HG02840 (cell line): Measurements from ENCODE around the gene CCDC33.

Source experiments
- ATAC-seq: cut with Tn5 transposase; IDR thresholded peaks from one replicate; pipeline ENCODE4 v1.9.1; 2021; ENCODE audit warnings: mild to moderate bottlenecking, moderate library complexity, moderate number of reproducible peaks; ENCODE audit not compliant: unreplicated experiment, low FRiP score

Gene CCDC33

GRCh38 chr15:74227968-74228722 is 8.0 kb upstream of the CCDC33 start:
- no peak for ATAC-seq

DNA sequence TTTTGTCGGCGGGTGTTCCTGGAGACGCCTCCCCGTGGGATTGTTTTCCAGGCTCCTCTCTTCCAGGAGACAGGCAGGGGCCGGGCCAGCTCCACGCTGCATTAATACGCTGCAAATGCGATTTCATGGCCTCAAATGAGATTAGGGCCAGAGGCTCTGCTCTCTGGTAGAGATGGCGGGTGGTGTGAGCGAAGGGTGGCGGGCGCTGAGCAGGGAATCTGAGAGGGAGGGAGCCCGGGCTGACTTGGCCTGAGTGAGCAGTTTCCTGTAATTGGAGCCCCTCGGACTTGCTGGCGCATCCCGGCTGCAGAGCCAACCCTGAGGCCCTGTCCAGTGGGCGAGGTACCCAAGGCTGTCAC is 7.4 kb upstream of the CCDC33 start:
- no peak for ATAC-seq

- no peak for ATAC-seq
These were observed 6.4 kb upstream of the CCDC33 start for GRCh38 chr15:74229686-74230085.

GRCh38 chr15:74231475-74231874 is 4.7 kb upstream of the CCDC33 start:
- ATAC-seq: no peak

DNA sequence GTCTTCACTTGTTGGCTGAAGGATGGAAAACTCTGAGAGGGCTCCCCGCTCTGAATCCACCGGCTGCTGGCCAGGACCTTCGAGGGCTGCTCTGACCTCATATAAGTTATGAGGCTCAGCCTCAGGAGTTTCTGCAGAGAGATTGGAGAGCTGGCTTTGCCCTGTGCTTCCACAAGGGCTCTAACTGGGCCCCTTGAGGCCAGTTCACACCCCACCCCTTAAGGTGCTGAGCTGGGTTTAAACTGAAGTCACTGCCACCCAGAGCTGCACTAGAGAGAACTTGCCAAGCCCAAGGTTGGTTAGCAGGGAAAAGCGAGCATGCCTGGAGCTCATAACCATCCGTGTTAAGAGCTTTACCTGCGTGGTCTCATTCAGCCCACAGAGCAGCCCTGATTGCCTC is 2.8 kb upstream of the CCDC33 start:
- no peak for ATAC-seq

DNA sequence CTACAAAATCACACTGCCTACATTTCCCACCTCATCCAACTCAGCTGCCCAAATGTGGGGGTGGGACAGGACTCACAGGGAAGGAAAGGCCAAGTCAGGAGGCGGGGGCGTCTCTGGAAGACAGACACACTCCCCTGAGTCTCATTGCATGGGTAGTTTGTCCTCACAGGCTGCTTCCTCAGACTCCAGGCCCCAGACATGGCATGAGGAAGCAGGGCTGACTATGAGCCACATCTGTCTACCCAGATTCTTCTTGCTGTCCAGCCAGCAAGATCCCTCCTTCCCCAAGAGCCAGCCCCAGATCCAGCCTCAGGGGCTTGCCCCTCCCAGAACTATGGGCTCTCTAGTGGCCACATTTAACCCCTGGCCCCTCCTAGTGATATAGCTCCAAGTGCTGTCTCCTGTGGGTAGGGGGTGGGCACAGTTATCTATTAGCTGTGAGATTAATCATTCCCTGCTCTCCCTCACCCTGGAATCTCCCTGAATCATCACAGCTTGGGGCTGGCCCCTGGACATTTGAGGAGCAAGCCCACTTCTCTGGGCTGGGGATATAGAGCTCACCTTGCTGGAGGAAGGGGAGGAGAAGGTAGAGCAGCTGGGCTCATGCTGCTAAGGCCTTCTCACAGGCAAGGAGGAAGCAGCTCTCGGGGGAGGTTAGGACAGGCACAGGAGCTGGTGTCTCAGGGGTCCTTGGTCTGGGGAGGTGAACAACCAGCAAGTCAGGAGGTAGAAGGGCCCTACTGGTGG is 2.1 kb upstream of the CCDC33 start:
- ATAC-seq: no peak

GRCh38 chr15:74234598-74234875 is 1.6 kb upstream of the CCDC33 start:
- no peak for ATAC-seq

DNA sequence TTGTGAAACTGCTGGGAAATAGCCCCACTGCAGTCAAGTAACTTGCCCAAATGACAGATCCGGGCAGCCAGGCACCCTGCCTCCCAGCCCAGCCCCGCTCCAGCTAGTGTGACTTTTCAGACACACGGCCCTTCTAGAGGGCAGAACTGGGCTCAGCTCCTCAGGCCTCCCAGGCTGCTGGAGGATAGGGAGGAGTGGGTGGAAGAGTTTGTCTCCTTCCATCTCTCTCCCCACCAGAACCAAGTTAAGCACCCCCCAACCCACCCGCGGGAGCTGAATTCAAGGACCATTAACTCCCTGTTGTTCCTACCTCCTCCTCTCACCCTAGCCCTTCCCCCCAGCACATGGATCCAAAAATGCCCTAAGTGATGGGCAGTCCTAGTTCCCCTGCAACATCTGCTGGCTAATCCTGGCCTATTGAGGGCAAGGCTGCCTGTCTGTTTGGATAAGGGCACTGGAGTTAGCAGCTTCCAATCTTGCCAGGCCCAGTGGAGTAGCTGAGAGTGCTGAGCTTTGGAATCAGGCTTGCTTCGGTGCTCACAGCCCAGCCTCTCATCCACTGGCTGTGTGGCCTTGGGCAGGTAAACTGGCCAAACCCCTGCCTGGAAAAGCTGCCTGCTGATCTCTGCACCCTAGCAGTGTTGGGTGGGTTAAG is 3.1 kb downstream of the CCDC33 start:
- no peak for ATAC-seq

DNA sequence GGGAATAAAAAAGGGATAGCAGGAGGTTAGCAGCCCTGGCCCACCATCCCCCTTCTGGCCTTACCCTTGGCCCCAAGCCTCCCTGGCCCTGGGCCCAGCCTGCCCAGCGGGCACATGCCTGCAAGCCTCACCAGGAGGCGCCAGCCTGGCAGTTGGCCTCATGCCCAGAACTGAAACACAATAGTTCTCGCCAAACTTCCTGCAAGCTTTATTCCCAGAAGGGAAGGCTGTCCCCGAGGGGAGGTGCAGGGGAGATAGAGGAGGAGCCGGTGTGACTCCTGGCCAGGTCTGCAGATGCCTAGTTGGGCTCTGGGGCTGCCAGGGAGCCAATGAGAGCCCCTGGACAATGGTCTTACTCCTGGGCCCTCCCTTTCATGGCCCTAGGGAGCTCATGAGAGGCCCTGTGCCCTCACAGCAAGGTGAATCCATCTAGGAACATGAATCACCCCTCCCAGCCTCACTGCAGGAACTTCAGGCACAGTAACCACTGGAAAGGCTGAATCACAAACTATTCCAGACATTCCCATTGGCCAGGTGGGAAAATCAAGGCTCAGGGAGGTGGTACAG is 4.0 kb downstream of the CCDC33 start:
- no peak for ATAC-seq

GRCh38 chr15:74240897-74241614 is 4.9 kb downstream of the CCDC33 start:
- no peak for ATAC-seq

DNA sequence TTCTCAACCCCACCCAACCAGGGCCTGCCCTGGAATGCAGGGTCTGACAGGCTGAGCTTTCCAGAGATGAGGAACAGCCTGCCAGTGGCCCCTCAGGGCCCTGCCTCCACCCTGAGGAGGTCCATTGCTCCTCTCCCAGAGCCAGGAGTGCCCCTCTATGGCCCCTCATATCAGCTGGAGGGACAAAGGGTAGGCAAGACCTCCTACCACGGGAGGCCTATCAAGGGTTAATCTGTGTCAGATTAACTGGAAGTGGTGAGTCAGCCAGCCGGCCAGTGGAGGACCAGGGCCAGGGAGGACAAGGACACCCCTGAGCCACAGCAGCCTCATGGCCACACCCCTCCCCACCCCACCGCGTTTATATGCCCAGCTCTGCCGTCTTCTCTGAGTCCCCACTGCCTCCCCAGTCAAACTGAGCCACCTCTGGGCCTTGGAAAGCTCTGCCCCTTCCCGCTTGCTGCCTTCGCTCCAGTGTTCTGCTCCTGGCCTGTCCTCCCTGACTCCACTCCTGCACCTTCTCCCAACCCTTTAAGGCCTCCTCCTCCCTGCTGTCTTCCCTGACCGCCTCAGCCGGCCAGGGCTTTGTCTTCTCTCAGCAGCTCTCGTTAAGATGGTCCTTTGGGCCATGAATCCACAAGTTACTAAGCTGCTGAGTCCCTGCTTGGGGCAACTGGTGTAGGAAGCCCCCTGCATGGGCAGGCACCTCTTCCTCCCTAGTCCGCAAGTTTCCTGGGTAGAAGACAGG is 6.5 kb downstream of the CCDC33 start:
- ATAC-seq: no peak

- no peak for ATAC-seq
These were observed 7.3 kb downstream of the CCDC33 start for GRCh38 chr15:74243431-74243830.

DNA sequence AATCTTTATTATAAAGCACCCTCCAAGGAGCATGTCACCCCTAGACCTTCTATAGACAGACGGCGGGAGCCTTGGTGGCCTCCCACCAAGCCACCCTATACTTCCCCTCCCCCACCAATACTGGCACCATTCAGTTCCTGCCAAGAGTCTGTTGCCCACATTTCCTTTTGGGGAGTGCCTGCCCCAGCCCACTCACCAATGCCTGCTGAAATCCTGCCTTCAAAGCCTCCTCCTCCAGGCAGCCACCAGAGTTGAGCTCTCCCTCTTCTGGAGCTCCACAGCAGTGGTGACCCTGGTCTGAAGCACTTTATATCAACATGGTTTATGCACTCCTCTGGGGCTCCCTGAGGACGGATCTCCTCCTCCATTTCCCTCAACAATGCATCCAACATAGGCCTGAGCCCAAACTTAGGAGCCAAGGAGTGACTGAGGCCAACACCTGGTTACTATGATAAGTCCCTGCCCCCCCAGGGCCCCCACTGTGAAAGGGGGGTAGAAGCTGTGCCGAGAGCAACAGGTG is 8.8 kb downstream of the CCDC33 start:
- ATAC-seq: no peak

- no peak for ATAC-seq
These were observed 9.3 kb downstream of the CCDC33 start for GRCh38 chr15:74245342-74245931.

DNA sequence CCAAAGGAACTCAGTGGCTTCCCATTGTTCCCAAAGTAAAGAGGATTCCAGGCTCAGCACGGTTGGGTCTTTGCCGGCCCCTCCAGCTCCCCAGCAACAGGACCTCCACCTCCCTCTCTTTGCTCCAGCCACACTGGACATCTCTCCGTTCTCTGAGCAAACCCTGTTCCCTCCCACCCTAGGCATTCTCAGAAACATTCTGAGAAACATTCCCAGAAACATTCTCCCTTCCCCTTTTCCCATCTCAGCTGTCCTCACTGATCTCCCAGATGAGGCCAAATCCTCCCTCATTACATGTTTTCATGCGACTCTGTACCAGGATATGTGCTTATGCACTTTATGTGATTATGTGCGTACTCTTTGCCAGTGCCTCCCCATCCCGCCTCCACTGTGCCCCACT is 14.1 kb downstream of the CCDC33 start:
- ATAC-seq: no peak

- no peak for ATAC-seq
These were observed 15.1 kb downstream of the CCDC33 start for GRCh38 chr15:74251131-74251811.

DNA sequence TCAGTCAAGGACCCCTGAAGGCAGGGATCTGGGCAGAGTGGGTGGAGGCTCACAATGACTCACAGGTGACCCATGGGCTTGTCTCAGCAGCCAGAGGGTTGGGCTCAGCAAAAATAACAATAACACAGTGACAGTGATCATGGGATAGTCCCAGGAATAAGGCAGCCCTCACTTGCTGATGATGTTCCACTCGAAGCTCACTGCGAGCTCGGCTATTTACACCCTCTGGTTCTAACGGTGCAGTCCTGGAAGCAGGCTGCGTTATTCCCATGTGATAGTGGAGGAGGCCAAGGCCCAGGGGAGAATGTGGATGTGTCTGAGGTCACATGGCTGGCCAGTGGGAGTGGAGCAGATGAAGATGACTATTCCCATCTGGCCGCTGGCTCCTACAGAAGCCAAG is 16.2 kb downstream of the CCDC33 start:
- ATAC-seq: no peak

DNA sequence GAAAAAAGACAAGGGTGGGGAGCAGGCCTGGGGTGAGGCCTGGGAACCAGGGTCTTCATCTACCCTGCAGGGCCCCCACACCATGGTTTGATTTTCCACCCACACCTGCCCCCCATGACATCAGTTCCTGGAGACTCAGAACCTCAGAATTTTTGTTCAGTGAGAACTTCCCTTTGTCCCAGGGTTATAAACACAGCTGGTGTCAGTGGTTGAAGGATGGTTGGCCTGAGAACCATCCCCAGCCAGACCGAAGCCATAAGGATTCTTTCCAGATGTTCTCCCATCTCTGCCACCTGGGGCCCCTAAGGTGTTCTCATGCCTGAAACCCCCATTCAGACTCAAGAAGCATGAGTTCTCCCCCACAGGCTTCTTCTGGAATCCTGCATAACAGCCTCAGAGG is 16.6 kb downstream of the CCDC33 start:
- ATAC-seq: no peak
